ENCODE data around the gene TUBB2B.
"Not testable (repeated sequence)": the region's sequence is repeated elsewhere in the genome, so short reads cannot be mapped to it uniquely, and the experiment has no call there.

Gene TUBB2B

GRCh38 chr6:3209114-3210023, 18.1 kb downstream of the TUBB2B start:
- no peak for DNase-seq (ENCODE audit: low read depth)

GRCh38 chr6:3208775-3209113, 18.7 kb downstream of the TUBB2B start:
- no peak for DNase-seq (ENCODE audit: low read depth)

DNA sequence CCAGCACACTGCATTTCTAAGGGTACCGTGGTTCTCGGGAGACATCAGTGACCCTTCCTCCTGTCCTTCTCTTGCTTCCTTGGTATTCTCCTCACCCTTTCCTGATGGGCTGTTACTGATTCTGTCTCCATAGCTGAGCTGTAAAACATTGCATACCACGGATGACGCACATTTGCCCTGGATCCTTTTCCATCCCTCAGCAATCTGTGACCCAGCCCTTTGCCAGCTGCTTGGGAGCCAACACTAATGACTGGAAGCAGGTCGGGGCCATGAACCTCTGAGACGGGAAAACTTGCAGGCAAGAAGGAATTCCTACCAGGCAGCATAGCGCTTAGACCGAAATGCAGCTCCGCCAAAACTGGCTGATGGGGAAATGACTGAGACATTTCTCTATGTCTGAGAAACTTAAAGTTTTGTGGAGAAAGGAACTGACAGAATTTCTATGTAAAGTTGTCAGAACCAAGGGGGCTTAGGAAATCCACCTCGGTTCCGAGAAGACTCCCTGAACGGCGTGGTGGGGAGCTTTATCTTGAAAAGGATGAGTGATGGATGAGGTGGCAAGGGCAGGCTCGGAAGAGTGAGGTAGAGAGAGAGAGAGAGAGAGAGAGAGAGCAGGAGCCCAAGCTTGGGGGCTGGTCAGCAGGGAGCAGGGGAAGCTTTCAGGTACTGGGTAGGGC, 19.2 kb downstream of the TUBB2B start:
- DNase-seq (ENCODE audit: low read depth) = no peak

DNA sequence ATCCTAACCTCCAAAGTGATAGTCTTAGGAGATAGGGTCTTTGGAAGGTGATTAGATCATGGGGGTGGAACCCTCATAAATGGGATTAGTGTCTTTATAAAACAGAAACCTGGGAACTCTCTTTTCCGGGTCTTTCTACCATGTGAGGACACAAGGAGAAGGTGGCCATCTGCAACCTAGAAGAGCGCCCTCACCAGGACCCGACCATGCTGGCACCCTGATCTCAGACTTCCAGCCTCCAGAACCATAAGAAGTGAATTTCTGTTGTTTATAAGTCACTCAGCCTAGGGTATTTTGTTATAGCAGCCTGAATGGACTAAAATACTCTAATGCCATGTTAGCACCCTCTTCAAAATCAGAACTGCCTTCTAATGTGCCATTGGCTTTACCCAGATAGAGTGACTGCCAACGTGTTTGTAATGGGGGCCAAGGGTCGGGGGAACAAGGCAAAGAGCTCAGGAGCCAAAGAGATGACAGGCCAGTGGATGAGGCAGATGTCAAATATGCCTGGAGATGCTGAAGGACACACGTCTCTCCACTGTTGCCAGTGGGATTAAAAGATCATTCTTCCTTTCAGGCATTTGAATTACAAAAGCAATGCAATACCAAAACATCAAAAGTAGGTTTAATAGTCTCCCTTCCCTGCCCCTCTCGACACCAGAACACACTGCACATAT, 21.0 kb downstream of the TUBB2B start:
- DNase-seq (ENCODE audit: low read depth) = no peak

DNA sequence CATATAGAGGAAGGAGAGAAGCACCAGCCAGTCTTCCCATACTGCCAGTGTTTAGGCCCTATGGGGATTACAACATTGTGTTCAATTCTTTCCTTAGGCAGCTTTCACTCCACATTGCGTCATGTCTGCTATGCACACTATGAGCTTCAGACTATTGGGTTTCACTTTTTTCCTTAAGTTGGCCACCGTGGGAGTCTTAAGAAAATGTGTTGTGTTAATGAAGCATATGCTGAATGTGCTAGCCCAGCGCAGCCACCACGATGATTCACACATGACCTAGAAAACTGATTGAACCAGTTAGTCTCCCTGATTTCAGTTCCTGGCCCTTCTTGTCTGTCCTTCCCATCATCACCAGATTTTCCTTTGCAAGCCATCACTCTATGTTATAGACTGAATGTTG, 21.5 kb downstream of the TUBB2B start:
- no peak for DNase-seq (ENCODE audit: low read depth)

DNA sequence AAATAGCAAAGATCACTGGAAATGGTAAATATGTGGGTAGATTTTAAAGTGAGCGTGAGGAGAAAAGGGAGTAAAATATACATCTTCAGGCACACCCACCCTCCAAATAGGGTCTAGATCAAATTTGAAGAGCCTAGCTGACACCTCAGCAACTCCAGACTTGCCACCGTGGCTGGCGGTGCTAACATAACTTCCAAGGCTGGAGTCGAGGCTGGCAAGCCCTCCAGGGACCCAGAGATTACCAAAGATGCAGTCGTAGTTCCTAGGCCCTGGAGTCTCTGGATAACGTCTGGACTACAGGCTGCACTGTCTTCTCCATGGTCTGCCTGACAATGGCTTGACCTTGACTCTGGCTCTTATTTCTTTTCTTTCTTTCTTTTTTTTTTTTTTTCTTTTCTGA, 22.5 kb downstream of the TUBB2B start:
- DNase-seq (ENCODE audit: low read depth) = no peak

DNA sequence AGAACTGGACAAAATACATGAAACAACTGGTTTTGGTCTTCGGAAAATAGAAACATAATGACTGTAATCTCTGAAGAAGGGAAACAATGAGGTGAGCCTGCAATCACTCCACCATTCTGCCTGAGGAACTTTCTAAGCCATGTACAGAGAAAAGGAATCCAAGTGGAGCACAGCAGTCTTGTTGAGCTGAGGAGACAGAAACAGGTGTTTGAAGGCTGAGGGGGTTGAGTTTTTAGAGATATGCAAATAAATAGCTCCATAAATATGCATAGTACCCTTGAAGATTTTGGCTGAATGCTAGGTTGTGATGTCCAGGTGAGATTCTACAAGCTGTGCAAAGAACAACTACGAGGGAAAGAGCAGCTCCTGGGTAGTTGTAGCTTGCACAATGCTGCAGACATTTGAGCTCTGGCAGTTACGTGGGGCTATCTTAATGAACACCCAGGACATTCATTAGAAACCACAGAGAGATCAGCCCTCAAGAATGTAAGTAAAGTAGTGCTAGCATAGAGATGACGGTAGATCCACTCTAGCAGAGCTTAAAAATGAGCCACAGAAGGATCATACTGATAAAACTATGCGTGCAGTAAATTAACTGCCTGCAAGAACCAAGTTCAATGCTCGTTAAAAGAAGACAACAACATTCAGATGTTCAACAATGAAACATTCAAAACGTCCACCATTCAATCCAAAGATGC, 24.3 kb downstream of the TUBB2B start:
- DNase-seq (ENCODE audit: low read depth) = no peak

GRCh38 chr6:3201388-3201787, 26.1 kb downstream of the TUBB2B start:
- DNase-seq (ENCODE audit: low read depth) = no peak

GRCh38 chr6:3200682-3201081, 26.8 kb downstream of the TUBB2B start:
- DNase-seq (ENCODE audit: low read depth) = no peak

DNA sequence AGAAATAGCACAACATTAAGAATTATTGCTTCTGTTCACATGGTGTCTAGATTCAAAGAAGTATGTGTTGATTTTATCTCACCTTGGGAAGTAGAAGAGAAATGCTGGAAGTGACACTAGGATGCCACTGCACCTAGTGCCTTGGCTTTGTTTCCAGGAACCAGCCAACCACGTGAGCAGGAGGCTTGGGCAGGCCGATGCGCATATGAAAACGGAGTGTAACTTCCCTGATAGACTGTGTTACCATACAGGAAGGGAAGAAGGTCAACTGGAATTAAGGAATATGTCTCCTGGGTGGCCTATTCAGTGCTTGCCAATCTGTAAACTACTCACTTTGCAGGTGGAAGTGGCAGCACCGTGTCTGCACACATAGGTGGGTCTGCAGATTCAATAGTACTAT, 28.1 kb downstream of the TUBB2B start:
- no peak for DNase-seq (ENCODE audit: low read depth)

DNA sequence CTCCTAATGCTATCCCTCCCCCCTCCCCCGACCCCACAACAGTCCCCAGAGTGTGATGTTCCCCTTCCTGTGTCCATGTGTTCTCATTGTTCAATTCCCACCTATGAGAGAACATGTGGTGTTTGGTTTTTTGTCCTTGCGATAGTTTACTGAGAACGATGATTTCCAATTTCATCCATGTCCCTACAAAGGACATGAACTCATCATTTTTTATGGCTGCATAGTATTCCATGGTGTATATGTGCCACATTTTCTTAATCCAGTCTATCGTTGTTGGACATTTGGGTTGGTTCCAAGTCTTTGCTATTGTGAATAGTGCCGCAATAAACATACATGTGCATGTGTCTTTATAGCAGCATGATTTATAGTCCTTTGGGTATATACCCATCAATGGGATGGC, 29.7 kb downstream of the TUBB2B start:
- DNase-seq (ENCODE audit: low read depth) = not testable (repeated sequence)

GRCh38 chr6:3196770-3197169, 30.7 kb downstream of the TUBB2B start:
- no peak for DNase-seq (ENCODE audit: low read depth)

- no peak for DNase-seq (ENCODE audit: low read depth)
These were observed 31.6 kb downstream of the TUBB2B start for GRCh38 chr6:3195695-3196497.

GRCh38 chr6:3195420-3195694, 32.1 kb downstream of the TUBB2B start:
- no peak for DNase-seq (ENCODE audit: low read depth)

DNA sequence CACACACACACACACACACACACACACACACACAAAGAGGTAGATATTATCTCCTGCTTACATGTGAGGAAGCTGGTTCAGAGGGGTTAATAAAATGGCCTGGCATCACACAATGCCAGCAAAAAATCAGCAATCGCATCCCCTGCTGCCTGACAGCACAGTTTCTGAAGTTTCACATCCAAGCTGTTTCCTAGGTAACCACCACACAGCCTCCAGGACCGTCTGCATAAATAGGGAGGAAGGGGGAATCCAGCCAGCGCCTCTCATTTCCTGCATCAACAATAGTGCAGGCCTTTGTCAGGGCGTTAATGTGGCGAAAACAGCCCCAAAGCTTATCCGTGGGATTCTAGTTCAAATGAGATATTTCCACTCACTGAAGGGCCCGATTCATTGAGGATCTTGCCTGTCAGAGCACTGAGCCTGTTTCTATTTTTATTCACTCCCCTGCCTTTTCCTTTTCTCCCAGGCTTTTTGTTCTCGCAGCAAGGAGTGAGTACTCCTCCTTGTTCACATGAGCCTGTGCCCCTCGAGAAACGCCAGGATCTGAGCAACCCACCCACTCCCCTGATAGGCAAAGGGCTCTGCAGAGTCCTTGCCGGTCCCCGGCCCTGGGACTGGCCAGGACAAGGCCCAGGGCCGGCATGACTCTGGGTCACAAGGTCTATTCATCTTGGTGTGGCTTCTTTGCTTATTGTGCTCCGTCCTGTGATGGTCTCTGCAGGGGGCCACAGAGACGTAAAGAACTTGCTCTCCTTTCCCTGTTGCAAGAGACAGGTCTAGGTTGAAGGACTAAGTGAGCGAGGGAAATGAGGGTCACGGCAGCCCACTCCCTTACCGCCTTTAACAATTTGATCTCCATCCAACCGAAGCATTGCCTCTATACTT, 32.7 kb downstream of the TUBB2B start:
- DNase-seq (ENCODE audit: low read depth) = no peak

DNA sequence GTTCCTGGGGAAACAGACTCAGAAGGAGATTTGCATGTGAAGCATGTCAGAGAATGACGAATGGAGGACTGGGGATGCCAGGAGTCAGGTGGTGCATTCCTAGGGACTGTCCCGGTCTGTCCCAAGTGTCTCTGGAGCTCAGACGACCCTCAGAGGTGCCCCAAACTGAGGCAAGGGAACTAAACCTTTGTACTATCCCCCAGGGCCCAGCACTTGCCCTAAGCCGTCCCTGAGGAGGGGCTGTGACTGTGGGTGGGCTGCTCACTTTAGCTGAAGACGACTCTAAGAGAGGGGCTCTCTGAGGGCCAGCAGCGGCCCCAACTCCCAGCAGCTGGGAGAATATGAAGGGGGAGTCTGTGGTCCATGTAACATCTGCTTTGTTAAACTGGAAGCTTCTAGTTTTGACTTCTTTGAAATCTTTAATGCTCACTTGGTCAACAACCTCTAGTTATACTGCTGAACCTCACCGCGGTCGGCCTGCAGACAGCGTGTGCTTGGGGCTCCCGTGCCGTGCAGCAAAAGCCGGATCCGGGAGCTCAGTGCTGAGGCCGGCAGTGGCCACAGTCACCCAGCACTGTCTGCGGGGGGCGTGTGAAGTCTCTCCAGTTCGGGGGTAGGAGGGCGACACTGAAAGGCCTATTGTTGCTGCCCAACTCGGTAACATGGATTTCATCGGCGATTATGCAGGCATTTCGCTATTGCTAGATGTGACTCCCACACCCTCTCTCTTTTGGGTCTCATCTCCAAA, 34.2 kb downstream of the TUBB2B start:
- DNase-seq (ENCODE audit: low read depth) = no peak

DNA sequence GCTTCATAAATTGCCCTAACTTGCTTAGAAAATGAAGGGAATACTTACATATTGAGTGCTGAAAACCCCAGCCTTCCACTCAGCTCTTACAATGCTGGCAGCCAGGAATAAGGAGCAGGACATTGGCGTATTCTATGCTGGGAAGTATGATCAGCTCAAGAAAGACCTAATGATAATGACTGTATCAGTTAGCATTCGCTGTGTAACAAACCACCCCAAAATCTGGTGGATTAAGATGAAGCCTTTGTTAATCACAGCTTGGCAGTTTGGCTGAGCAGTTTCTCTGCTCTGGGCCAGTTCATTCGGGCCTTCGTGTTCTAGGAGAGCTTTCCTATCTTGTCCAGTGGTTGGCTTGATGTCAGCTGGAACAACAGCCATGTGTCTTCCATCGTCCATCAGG, 36.7 kb downstream of the TUBB2B start:
- no peak for DNase-seq (ENCODE audit: low read depth)

DNA sequence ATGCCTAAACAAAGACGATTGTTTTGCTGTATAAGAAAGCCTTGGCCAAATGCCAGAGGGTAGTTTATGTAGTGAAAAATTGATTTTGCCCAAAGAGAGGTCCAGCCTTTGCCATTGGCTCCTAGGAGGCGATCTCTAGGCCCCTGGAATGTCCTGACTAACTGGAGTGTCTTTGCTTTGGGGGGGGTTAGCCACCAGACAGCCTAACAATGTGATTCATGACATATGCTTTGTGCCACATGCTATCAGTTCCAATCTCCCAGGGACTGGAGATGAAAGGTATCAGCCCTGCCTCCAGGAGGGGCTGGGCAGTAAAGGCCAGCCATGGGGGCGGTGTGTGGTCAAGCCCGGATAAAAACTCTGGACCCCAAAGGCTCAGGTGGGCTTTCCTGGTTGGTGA, 37.4 kb downstream of the TUBB2B start:
- DNase-seq (ENCODE audit: low read depth) = no peak

GRCh38 chr6:3189192-3189591, 38.3 kb downstream of the TUBB2B start:
- DNase-seq (ENCODE audit: low read depth) = not testable (repeated sequence)

- DNase-seq (ENCODE audit: low read depth) = no peak
These were observed 39.2 kb downstream of the TUBB2B start for GRCh38 chr6:3188262-3188661.
